ENCODE data around the gene CDC23.
"Not testable (repeated sequence)": the region's sequence is repeated elsewhere in the genome, so short reads cannot be mapped to it uniquely, and the experiment has no call there.

Gene CDC23

GRCh38 chr5:138212828-138213160 lies 329 bp downstream of the CDC23 start:
- no peak for DNase-seq (ENCODE audit: low read depth, low spot score)

GRCh38 chr5:138210985-138211384 lies 2.1 kb downstream of the CDC23 start:
- DNase-seq (ENCODE audit: low read depth, low spot score) = no peak

DNA sequence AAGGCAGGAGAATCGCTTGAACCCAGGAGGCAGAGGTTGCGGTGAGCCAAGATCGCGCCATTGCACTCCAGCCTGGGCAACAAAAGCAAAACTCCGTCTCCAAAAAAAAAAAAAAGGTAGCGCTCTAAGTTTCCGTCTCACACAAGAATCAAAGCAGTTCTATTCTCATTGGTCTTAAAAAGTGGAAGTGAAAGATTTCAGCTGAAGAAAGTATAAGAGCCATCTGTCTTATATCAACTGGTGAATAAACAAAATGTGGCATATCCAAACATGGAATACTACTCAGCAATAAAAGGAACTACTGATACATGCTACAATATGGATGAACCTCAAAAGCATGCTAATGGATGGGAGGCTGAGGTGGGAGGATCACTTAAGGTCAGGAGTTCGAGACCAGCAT lies 19.3 kb downstream of the CDC23 start:
- not testable (repeated sequence) for DNase-seq (ENCODE audit: low read depth, low spot score)

DNA sequence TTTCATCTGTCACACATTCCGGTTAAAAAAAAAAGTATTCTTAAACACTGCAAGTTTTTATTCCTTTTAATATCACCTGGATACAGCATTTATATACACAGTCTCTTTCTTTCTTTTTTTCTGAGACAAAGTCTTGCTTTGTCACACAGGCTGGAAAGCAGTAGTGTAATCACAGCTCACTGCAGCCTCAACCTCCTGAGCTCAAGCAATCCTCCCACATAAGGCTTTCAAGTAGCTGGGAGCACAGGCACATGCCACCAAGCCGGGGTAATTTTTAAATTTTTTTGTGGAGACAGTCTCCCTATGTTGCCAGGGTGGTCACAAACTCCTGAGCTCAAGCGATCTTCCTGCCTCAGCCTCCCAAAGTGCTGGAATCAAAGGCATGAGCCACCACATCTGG lies 20.3 kb downstream of the CDC23 start:
- DNase-seq (ENCODE audit: low read depth, low spot score) = no peak

DNA sequence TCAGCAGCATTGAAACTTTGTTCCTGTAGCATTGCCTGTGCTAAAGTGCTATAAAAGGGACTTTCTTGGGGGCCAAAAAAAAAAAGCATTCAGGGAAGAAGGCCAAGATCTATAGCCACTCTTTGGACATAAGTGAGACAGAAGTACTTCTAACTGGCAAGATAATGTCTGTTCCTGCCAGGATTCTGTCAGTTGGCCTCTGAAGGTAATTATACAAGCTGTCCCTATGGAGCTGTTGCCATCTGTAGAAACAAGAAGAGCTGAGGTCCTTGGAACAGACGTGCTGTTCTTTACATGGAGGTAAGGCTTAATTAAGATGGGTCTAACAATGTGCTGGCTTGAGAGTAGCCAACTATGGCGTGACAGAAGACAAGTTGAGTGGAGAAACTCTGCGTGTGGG lies 24.5 kb downstream of the CDC23 start:
- no peak for DNase-seq (ENCODE audit: low read depth, low spot score)

- no peak for DNase-seq (ENCODE audit: low read depth, low spot score)
These were observed 27.1 kb downstream of the CDC23 start for GRCh38 chr5:138186002-138186447.

DNA sequence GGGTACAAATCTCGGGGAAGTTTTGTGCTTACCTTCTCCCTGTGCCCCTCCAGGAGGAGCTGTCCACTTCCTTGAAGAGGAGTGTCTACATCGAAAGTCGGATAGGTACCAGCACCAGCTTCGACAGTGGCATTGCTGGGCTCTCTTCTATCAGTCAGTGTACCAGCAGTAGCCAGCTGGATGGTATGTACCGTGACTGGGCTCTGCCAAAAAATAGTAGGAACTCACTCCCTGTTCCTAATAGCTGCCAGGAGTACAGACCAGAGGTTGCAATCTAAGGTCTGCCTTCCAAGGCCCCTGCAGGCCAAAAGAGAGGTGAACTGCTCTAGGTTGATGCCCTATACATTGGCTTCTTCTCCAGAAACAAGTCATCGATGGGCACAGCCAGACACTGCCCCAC lies 30.3 kb downstream of the CDC23 start:
- no peak for DNase-seq (ENCODE audit: low read depth, low spot score)

GRCh38 chr5:138180841-138181240 lies 32.3 kb downstream of the CDC23 start:
- DNase-seq (ENCODE audit: low read depth, low spot score) = no peak

- peak; percentile 14 for DNase-seq (ENCODE audit: low read depth, low spot score)
These were observed 32.8 kb downstream of the CDC23 start for GRCh38 chr5:138180183-138180782.

DNA sequence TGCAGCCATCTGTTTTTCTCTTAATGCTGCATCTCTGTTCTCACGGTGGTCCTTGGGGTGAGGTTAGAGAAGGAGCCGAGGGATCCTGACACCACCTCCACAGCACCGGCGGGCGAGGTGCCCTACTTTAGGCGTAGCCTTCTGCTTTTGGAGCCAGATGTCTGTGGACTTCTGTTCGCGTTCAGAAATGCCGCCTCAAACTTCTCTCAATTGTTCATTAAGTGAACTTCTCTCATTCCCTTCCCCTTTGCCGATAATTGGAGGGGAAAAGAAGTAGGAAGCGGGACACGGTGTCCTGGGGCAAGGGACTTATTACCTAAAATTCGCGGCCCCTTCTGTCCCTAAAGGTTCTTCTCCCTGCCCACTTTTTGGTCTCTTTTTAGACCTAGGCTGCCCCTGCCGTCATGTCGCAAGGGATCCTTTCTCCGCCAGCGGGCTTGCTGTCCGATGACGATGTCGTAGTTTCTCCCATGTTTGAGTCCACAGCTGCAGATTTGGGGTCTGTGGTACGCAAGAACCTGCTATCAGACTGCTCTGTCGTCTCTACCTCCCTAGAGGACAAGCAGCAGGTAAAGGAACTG lies 33.8 kb downstream of the CDC23 start:
- DNase-seq (ENCODE audit: low read depth, low spot score) = peak; percentile 33

DNA sequence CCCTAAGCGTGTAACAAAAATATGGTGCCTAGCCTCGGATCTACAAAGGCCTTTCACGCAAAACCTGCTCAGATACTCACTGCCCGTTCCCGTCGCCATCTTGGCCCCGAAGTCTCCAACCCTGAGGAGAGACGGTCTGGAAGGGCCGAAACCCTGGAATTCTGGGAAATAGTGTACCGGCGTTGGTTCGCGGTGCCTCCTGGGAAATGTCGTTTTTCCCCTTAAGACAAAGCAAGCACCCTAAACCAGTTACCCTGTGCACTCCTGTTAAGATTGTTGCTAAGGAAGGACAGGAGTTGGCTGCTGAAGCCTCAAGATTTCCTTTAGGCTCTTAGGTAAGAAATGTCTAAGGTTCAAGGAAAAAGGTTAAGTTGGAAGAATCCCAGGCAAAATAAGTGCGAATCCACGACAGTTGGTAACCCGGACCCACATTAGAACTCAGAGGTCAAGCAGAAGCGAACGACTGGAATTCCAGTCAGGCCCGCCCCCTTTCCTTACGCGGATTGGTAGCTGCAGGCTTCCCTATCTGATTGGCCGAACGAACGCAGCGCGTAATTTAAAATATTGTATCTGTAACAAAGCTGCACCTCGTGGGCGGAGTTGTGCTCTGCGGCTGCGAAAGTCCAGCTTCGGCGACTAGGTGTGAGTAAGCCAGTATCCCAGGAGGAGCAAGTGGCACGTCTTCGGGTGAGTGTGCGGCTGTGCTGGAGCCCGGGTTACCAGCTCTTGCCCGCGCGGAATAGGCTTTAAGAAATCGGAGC lies 34.4 kb downstream of the CDC23 start, which contains the start of the genes BRD8 and KIF20A:
TSS of gene BRD8 (minus strand) at position 115 of the 761 bp plus-strand sequence. CDS start at position 99, 16 bp downstream.
TSS of gene KIF20A (plus strand) at position 597 of the 761 bp plus-strand sequence. CDS start 569 bp downstream, outside the sequence.
- peak; percentile 99 for DNase-seq (ENCODE audit: low read depth, low spot score)

DNA sequence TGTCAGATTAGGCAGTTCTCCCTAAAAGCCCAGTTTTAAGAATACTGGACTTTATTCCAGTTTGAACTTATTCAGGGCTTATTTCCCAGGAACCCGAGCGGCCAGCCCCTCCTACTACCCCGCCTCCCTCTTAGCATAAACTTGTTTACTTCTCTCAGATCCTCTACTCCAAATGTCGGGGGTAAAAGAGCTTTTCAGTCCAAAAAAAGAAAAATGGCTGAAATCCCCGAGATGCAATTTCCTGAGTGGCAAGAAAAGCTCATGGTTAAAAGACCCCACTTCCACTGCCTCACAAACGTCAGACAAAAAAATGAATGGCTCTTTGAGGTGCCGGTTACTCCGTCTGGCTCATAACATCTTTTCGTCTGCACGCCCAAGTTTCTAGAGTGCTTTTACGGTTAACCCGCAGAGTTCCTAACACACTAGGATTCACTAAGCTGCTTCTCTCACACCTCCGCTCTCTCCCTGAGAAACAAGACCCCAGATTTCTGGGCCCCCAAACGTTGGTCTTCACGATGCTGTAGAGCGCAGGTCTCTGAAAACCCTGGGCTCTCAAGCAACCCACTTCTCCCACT lies 35.1 kb downstream of the CDC23 start:
- DNase-seq (ENCODE audit: low read depth, low spot score) = peak; percentile 31

GRCh38 chr5:138170299-138170698 lies 42.8 kb downstream of the CDC23 start:
- no peak for DNase-seq (ENCODE audit: low read depth, low spot score)

DNA sequence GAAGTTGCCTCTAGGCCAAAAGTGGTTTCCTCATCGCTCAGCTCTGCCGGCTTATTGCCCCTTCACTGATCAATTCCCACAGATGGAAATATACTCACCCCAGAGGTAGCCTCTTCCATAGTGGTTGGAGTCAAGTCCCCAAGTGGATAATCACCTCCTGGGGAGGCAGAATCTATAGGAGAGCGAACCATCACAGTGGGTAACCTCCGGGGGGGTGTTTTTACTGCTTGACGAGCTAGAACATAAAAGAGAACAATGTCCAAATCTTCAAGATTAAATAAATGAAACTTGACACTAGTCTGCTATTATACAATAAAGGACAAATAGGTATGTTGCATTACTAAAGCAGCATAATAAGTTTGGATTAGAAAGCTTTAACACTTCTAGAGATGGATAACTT lies 44.0 kb downstream of the CDC23 start:
- DNase-seq (ENCODE audit: low read depth, low spot score) = no peak

- DNase-seq (ENCODE audit: low read depth, low spot score) = no peak
These were observed 49.4 kb downstream of the CDC23 start for GRCh38 chr5:138163721-138164120.

- no peak for DNase-seq (ENCODE audit: low read depth, low spot score)
These were observed 52.4 kb downstream of the CDC23 start for GRCh38 chr5:138160706-138161105.

- DNase-seq (ENCODE audit: low read depth, low spot score) = no peak
These were observed 53.5 kb downstream of the CDC23 start for GRCh38 chr5:138159666-138160065.

- no peak for DNase-seq (ENCODE audit: low read depth, low spot score)
These were observed 55.5 kb downstream of the CDC23 start for GRCh38 chr5:138157626-138158025.

GRCh38 chr5:138155977-138156376 lies 57.1 kb downstream of the CDC23 start:
- not testable (repeated sequence) for DNase-seq (ENCODE audit: low read depth, low spot score)

DNA sequence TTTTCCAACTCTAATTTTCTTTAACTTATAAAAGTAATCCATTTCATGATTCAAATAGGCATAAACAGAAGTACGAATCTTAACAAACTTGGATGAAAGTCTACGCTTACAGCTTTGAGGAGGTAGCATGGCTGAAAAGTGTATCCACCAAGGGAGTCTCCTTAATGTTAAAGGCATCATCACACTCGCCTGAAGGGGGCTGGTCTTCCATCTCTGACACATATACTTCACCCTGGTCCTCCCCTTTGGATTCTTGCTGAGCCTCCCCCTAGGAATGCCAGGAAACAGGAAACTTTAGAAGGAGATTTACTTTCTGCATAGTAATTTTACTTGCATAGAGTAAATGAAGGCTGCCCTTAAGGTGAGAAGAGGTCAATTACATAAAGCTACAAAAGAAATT lies 63.6 kb downstream of the CDC23 start:
- DNase-seq (ENCODE audit: low read depth, low spot score) = no peak

- DNase-seq (ENCODE audit: low read depth, low spot score) = no peak
These were observed 64.3 kb downstream of the CDC23 start for GRCh38 chr5:138148811-138149210.

- DNase-seq (ENCODE audit: low read depth, low spot score) = peak; percentile 6
These were observed 69.5 kb downstream of the CDC23 start for GRCh38 chr5:138143578-138143977.
